Left lung (tissue), 10 donors: ENCODE results near the gene TTC34. TPM values are rescaled to one million over a fixed set of nuclear protein-coding genes. Genes with fewer than 3 reads are reported as not detected.

Experiments
- ATAC-seq: fragments of 200-7000 bp; cut with Tn5 transposase; one replicate; pipeline ENCODE4 v1.9.1; 2020; ENCODE audit warnings: moderate library complexity
- DNase-seq, 4 donors: peaks; one replicate each; pipeline ENCODE4 v3.0.0-alpha.2; 2013 to 2020
- H3K27ac ChIP-seq, 2 donors: fragments of 200-600 bp; sonication (generic) in 1 of 2; one replicate each; pipeline versions ENCODE4 v1.5.0 to v1.8.0; 2020 to 2021
- H3K27me3 ChIP-seq, 2 donors: fragments of 200-600 bp; sonication (generic) in 1 of 2; one replicate each; pipeline versions ENCODE4 v1.5.0 to v1.8.0; 2020 to 2021
- H3K36me3 ChIP-seq, 2 donors: fragments of 200-600 bp; sonication (generic) in 1 of 2; one replicate each; pipeline versions ENCODE4 v1.5.0 to v1.8.0; 2020 to 2021
- H3K4me1 ChIP-seq, 2 donors: fragments of 200-600 bp; one replicate each; pipeline ENCODE4 v1.8.0; 2021
- H3K4me3 ChIP-seq, 2 donors: fragments of 200-600 bp; sonication (generic) in 1 of 2; one replicate each; pipeline versions ENCODE4 v1.5.0 to v1.8.0; 2020 to 2021; ENCODE audit warnings: mild to moderate bottlenecking in 1 of 2
- H3K9me3 ChIP-seq, 2 donors: fragments of 200-600 bp; sonication (generic) in 1 of 2; one replicate each; pipeline versions ENCODE4 v1.5.0 to v1.8.0; 2020 to 2021
- intact Hi-C, 2 donors: fragments of 100-400 bp; cut with DNase I; formaldehyde crosslinking; loops; one replicate each; pipeline versions ENCODE4 v1.11.2 to v1.14.2; 2022
- polyA plus RNA-seq, 6 donors: library from polyadenylated mRNA; unstranded; fragments of 120-200 nt; gene quantifications; one replicate each; pipeline ENCODE4 v1.2.1, GENCODE V29; 2013; ENCODE audit not compliant: insufficient read length in 6 of 6
- total RNA-seq, 2 donors: library from RNA; stranded (reverse); fragmentation: NEBNext Ultra II Directional; extraction: Animal tissue kit (Norgen Biotek cat#: 25700); gene quantifications; one replicate each; pipeline ENCODE4 v1.2.1, GENCODE V29; 2021
- TF ChIP-seq, protein P1 (sequence below), 2 donors: fragments of 200-600 bp; sonication (generic) in 1 of 2; IDR thresholded peaks; one replicate each; pipeline versions ENCODE4 v1.5.0 to v1.8.0; 2021; ENCODE audit warnings: antibody characterized with exemption in 2 of 2
- donor health status: DM: no; HTN: yes; CAD: no.
- donor health status: DM: no; HTN: no; CAD: no.

The TTC34 gene
- total and polyA plus RNA-seq, 8 donors = 0.44 to 1.2 (median 0.69) TPM

DNA sequence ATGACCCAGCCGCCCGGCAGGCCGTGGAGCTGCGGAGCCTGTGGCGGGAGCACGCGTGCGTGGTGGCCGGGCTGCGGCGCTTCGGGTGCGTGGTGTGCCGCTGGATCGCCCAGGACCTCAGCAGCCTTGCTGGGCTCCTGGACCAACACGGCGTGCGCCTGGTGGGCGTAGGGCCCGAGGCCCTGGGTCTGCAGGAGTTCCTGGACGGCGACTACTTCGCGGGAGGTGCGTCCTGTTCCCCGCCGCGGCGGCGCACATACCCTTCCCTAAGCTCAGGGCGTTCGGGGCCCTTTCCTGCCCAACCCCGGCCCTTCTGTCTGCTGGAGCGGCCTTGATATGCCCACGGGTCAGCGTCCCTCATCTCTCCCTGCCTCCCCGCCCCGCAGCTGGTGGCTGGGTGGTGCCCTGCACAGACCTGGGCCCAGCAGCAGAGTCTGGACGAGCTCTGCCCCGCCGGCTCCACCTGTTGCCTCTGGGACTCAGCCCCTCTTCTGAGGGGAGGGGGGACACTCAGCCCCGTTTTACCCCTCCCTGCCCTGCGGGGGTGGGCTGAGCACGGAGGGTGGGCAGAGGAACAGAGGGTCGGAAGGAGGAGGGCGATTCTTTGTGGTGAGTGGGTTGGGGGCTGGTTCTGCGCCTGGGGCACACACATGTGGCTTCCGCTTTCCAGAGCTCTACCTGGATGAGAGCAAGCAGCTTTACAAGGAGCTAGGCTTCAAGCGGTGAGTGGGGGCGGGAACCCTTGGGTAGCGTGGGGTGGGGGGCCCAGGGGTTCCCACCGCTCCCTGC lies 214.2 kb downstream of the TTC34 start:
- DNase-seq = peak in 1 of 4 donors; percentile 89
- Histone ChIP-seq H3K4me3 (peak overlapping the region; percentile 75 to 82), H3K9me3 (no peaks in the 10 kb centered on the region), H3K36me3 (peaks cover 0 to 17% of the 10 kb centered on the region in 2 donors), H3K27ac (peak overlapping the region in 1 of 2 donors; percentile 98), H3K27me3 (peaks cover 0 to 10% of the 10 kb centered on the region in 2 donors), H3K4me1 (peaks cover 21 to 44% of the 10 kb centered on the region in 2 donors)
- TF ChIP-seq, protein P1, sequence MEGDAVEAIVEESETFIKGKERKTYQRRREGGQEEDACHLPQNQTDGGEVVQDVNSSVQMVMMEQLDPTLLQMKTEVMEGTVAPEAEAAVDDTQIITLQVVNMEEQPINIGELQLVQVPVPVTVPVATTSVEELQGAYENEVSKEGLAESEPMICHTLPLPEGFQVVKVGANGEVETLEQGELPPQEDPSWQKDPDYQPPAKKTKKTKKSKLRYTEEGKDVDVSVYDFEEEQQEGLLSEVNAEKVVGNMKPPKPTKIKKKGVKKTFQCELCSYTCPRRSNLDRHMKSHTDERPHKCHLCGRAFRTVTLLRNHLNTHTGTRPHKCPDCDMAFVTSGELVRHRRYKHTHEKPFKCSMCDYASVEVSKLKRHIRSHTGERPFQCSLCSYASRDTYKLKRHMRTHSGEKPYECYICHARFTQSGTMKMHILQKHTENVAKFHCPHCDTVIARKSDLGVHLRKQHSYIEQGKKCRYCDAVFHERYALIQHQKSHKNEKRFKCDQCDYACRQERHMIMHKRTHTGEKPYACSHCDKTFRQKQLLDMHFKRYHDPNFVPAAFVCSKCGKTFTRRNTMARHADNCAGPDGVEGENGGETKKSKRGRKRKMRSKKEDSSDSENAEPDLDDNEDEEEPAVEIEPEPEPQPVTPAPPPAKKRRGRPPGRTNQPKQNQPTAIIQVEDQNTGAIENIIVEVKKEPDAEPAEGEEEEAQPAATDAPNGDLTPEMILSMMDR (IDR thresholded peaks at IDR 0.05) = no peak
- intact Hi-C loops = no loop called here
- no peak for ATAC-seq

DNA sequence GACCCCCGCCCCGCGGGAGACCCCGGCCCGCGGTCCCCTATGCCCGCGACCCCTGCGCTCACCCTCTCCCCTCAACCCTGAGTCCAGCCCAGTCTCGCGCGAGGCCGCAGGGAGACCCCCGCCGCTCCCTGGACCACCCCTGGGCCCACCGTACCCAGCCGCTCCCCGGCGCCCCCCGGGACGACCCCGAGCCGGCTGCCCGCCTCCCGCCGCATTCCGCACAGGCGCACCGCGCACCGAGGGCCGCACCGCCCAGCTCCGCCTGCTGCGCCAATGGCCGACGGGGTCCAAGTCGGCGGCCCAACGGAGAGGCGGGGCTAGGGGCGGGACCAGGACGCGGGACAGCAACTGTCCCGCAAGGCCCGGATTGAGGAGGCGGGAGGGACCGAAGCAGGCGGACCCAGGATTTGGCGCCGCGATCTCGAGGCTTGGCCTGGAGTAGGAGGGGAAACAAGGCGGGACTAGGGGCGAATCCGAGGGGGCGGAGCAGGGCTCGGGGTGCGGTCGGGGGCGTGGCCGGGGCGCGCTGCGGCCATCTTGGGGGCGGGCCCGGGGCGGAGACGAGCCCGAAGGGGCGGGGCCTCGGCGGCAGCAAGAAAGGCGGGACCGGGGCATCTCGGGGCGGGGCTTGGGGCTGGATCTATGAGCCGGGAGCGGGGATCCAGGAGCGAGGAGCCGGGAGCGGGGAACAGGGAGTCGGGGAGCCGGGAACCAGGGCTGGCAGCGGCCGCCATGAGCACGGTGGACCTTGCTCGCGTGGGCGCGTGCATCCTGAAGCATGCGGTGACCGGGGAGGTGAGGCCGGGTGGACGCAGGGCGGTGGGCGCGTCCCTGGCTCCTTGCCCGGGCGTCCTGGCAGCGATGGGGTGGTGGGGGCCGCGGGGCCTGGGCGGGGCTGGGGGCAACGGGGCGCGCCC lies 215.1 kb downstream of the TTC34 start, which contains the start of gene PRXL2B:
Gene PRXL2B, plus strand, starts transcription at position 624 of the 917 bp plus-strand sequence. Its CDS starts 109 bp downstream, at position 733.
- peaks cover 0 to 10% of the 10 kb centered on the region in 2 donors for H3K27me3 ChIP-seq
- TF ChIP-seq, protein P1 (IDR thresholded peaks at IDR 0.05) = no peak
- intact Hi-C loops = no loop called here

More for the DNA sequence above, 215.1 kb downstream of the TTC34 start, which contains the start of gene PRXL2B:
- peaks cover 21 to 53% of the 10 kb centered on the region in 2 donors for H3K4me1 ChIP-seq
- H3K9me3 ChIP-seq = no peaks in the 10 kb centered on the region
- peak within 1 kb of the TSS; percentile 82 to 87 for H3K4me3 ChIP-seq
- ATAC-seq (peak; percentile 91), DNase-seq (peak; percentile 97 to 100 (median 100))
- H3K27ac ChIP-seq = peak within 1 kb of the TSS; percentile 97 to 98
- peaks cover 0 to 17% of the 10 kb centered on the region in 2 donors for H3K36me3 ChIP-seq

Other genes starting within 250 kb of the TTC34 start
- gene TNFRSF14, start 245.3 kb downstream of the TTC34 start, total RNA-seq = 100 to 1,000 TPM in 1 of 2 donors, 10 to 100 TPM in 1; 90.8 to 109 TPM
- 10 to 100 TPM; 24.2 to 38.2 (median 28.5) TPM for gene TNFRSF14, start 245.3 kb downstream of the TTC34 start, polyA plus RNA-seq
- 10 to 100 TPM; 33.2 to 43.4 TPM for gene PRXL2B, start 214.9 kb downstream of the TTC34 start, total RNA-seq
- gene PRXL2B, start 214.9 kb downstream of the TTC34 start, polyA plus RNA-seq = 10 to 100 TPM; 36.9 to 62.5 (median 49.2) TPM
- gene MMEL1, start 168.7 kb downstream of the TTC34 start, total RNA-seq = 1 to 10 TPM; 3.4 TPM
- 1 to 10 TPM; 3.4 to 9.1 (median 5.2) TPM for gene MMEL1, start 168.7 kb downstream of the TTC34 start, polyA plus RNA-seq
- not detected for gene ACTRT2, start 219.8 kb upstream of the TTC34 start, total RNA-seq
- not detected for gene ACTRT2, start 219.8 kb upstream of the TTC34 start, polyA plus RNA-seq